ENCODE results near the gene IL6R. TPM values are rescaled to one million over a fixed set of nuclear protein-coding genes. Genes with fewer than 3 reads are reported as not detected.

The IL6R gene
- total and polyA plus RNA-seq, 2 donors (not counting 1 experiment from before 2014, with no cell fraction given): 3.5 to 5.3 TPM

- DNase-seq (no peak), ATAC-seq (ENCODE audit: low read depth) (no peak)
- WGBS (ENCODE audit: insufficient coverage): 92% methylated on average over 14 of the region's 17 CpGs
- Histone ChIP-seq H3K79me2 (ENCODE audit: control insufficient read depth, insufficient read depth, low read length) (no peaks in the 10 kb centered on the region), H3K4me3 (ENCODE audit: control extremely low read depth in 1 of 5, extremely low read depth in 1 of 5, insufficient read depth in 1 of 5, low read depth in 2 of 5, low read length in 4 of 5) (no peak overlapping the region), H3K4me1 (ENCODE audit: control insufficient read depth in 2 of 2, insufficient read depth in 2 of 2, low read length in 2 of 2) (no peaks in the 10 kb centered on the region), H3K9me3 (ENCODE audit: control extremely low read depth in 1 of 3, control insufficient read depth in 2 of 3, insufficient read depth in 1 of 3, low read length in 2 of 3) (no peaks in the 10 kb centered on the region), H3K27me3 (replicated peaks in 1 of 4; ENCODE audit: control extremely low read depth in 1 of 4, control insufficient read depth in 3 of 4, insufficient read depth in 4 of 4, low read length in 3 of 4) (no peaks in the 10 kb centered on the region), H3K27ac (ENCODE audit: low read length in 2 of 2) (no peak overlapping the region), H3K9ac (ENCODE audit: low read length) (no peak overlapping the region), H3K36me3 (replicated peaks in 1 of 2; ENCODE audit: control extremely low read depth in 1 of 2, control insufficient read depth in 1 of 2, extremely low read depth in 1 of 2, insufficient read depth in 2 of 2, low read length in 1 of 2) (no peaks in the 10 kb centered on the region), H3K4me2 (replicated peaks; ENCODE audit: low read depth, low read length, poor library complexity, severe bottlenecking) (no peak overlapping the region), H2AFZ (ENCODE audit: insufficient read depth, low read depth, low read length, poor library complexity, severe bottlenecking) (no peak overlapping the region), H4K20me1 (ENCODE audit: control insufficient read depth, insufficient read depth, low read length, poor library complexity, severe bottlenecking) (no peaks in the 10 kb centered on the region)
- Mint-ChIP-seq H3K4me3 (no peak overlapping the region), H3K9me3 (ENCODE audit: insufficient read depth) (no peaks in the 10 kb centered on the region), H3K4me1 (no peaks in the 10 kb centered on the region), H3K27ac (no peak overlapping the region), H3K27me3 (no peaks in the 10 kb centered on the region)
- TF ChIP-seq EZH2 (IDR thresholded peaks at IDR 0.05; ENCODE audit: borderline replicate concordance, insufficient read depth, low read depth, low read length, poor library complexity, severe bottlenecking) (no peak), CTCF (IDR thresholded peaks at IDR 0.05) (no peak)
- intact Hi-C loops (cut with micrococcal nuclease): no loop called here
- CTCF ChIA-PET: interaction anchor here (0.9 to 1.6 kb wide), 4 partner anchors 12 to 117 kb away, joined by 3 read pairs; no protein-coding TSS in a partner anchor
- POLR2A ChIA-PET: no interaction called here
These were observed 24.9 kb downstream of the IL6R start for GRCh38 chr1:154429841-154430611.

GRCh38 chr1:154430903-154431302 lies 25.8 kb downstream of the IL6R start:
- H3K9ac ChIP-seq (ENCODE audit: low read length): no peak overlapping the region
- POLR2A ChIA-PET: no interaction called here
- CTCF ChIA-PET: interaction anchor here (0.9 to 1.3 kb wide), 3 partner anchors 11 to 96 kb away, joined by 3 to 4 read pairs (median 3); no protein-coding TSS in a partner anchor
- no peak overlapping the region for H3K27ac Mint-ChIP-seq
- no peak overlapping the region for H3K4me3 Mint-ChIP-seq
- DNase-seq (no peak), ATAC-seq (ENCODE audit: low read depth) (no peak)
- no peaks in the 10 kb centered on the region for H3K27me3 Mint-ChIP-seq
- no peaks in the 10 kb centered on the region for H3K79me2 ChIP-seq (ENCODE audit: control insufficient read depth, insufficient read depth, low read length)
- no peak overlapping the region for H3K4me2 ChIP-seq (replicated peaks; ENCODE audit: low read depth, low read length, poor library complexity, severe bottlenecking)
- no peaks in the 10 kb centered on the region for H3K9me3 ChIP-seq (ENCODE audit: control extremely low read depth in 1 of 3, control insufficient read depth in 2 of 3, insufficient read depth in 1 of 3, low read length in 2 of 3)
- H3K4me1 Mint-ChIP-seq: no peaks in the 10 kb centered on the region
- no peak overlapping the region for H3K4me3 ChIP-seq (ENCODE audit: control extremely low read depth in 1 of 5, extremely low read depth in 1 of 5, insufficient read depth in 1 of 5, low read depth in 2 of 5, low read length in 4 of 5)
- H3K9me3 Mint-ChIP-seq (ENCODE audit: insufficient read depth): no peaks in the 10 kb centered on the region
- no peaks in the 10 kb centered on the region for H3K36me3 ChIP-seq (replicated peaks in 1 of 2; ENCODE audit: control extremely low read depth in 1 of 2, control insufficient read depth in 1 of 2, extremely low read depth in 1 of 2, insufficient read depth in 2 of 2, low read length in 1 of 2)
- 95% methylated on average over 11 of the region's 11 CpGs for WGBS (ENCODE audit: insufficient coverage)
- H3K27ac ChIP-seq (ENCODE audit: low read length in 2 of 2): no peak overlapping the region
- TF ChIP-seq EZH2 (IDR thresholded peaks at IDR 0.05; ENCODE audit: borderline replicate concordance, insufficient read depth, low read depth, low read length, poor library complexity, severe bottlenecking) (no peak), CTCF (IDR thresholded peaks at IDR 0.05) (no peak)
- H2AFZ ChIP-seq (ENCODE audit: insufficient read depth, low read depth, low read length, poor library complexity, severe bottlenecking): no peak overlapping the region
- intact Hi-C loops (cut with micrococcal nuclease): no loop called here
- H3K4me1 ChIP-seq (ENCODE audit: control insufficient read depth in 2 of 2, insufficient read depth in 2 of 2, low read length in 2 of 2): no peaks in the 10 kb centered on the region
- no peaks in the 10 kb centered on the region for H3K27me3 ChIP-seq (replicated peaks in 1 of 4; ENCODE audit: control extremely low read depth in 1 of 4, control insufficient read depth in 3 of 4, insufficient read depth in 4 of 4, low read length in 3 of 4)
- H4K20me1 ChIP-seq (ENCODE audit: control insufficient read depth, insufficient read depth, low read length, poor library complexity, severe bottlenecking): no peaks in the 10 kb centered on the region

All from B cell (primary cell).